ENCODE data around the gene CNOT3. TPM values are rescaled to one million over a fixed set of nuclear protein-coding genes. Genes with fewer than 3 reads are reported as not detected.
A peak's percentile ranks its signal among the peaks of the same experiment; 100 is the strongest.
"Not testable (repeated sequence)": the region's sequence is repeated elsewhere in the genome, so short reads cannot be mapped to it uniquely, and the experiment has no call there.

Gene CNOT3
- total RNA-seq (10 to 100 TPM; 16.8 to 28.5 (median 21.3) TPM), polyA plus RNA-seq (10 to 100 TPM; 39.0 to 40.0 TPM)

DNA sequence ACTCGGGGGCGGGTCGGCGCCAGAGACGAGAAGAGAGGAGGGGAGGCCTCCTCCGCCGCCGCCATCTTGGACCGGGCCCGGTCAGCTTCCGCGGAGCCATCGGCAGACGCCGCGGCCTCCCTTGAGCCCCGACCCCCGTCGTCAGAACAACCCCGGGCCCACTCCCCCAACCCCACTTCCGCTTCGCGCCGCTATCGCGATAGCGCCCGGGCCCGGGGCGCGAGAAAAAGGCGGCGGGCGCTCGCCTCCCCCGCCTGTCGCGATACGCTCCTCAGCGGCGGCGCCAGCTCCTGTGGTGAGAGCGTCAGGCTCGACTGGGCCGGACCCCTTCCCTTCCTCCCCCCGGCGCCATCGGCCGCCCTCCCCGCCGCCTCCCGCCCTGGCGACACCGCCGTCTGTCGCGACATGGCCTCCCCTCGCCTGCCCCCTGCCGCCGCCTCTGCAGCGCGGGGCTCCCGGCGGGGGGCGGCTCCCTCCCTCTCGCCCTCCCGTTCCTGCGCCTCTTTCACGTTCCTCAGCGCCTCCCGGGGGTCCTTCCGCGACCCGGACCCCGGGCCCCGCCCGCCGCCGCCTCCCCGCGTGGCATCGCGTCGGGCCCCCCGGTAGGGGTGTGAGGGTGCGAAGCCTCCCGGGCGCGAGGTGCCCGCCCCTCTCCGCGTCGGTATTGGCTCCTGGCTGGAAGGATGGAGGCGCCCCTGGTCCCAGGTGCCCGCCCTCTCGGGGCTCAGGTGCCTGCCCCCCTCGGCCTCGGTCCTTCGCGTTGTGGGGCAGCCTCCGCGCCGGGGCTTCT, at the start of gene CNOT3:
Gene CNOT3, plus strand, starts transcription at position 64 of the 790 bp plus-strand sequence. CDS start 5,217 bp downstream, outside the sequence.
- FAIRE-seq (no peak), ATAC-seq (peak in 1 of 4 donors; percentile 2), DNase-seq (peak in 3 of 6 donors; percentile 69 to 87 (median 70))
- Histone ChIP-seq H3K4me3 (peak within 1 kb of the TSS; percentile 98 to 100 (median 100)), H3K9me3 (no peaks in the 10 kb centered on the region), H3K4me1 (peaks cover 0 to 20% (median 3%) of the 10 kb centered on the region in 3 donors), H3K27ac (peak within 1 kb of the TSS; percentile 82 to 92 (median 90)), H3K27me3 (no peaks in the 10 kb centered on the region), H3K36me3 (peaks cover 0 to 4% (median 0%) of the 10 kb centered on the region in 3 donors)
- intact Hi-C loops (cut with DNase I) = no loop called here
- WGBS, 2 donors = 1% methylated on average over 65 to 103 of the region's 103 CpGs
- TF ChIP-seq, protein P1, sequence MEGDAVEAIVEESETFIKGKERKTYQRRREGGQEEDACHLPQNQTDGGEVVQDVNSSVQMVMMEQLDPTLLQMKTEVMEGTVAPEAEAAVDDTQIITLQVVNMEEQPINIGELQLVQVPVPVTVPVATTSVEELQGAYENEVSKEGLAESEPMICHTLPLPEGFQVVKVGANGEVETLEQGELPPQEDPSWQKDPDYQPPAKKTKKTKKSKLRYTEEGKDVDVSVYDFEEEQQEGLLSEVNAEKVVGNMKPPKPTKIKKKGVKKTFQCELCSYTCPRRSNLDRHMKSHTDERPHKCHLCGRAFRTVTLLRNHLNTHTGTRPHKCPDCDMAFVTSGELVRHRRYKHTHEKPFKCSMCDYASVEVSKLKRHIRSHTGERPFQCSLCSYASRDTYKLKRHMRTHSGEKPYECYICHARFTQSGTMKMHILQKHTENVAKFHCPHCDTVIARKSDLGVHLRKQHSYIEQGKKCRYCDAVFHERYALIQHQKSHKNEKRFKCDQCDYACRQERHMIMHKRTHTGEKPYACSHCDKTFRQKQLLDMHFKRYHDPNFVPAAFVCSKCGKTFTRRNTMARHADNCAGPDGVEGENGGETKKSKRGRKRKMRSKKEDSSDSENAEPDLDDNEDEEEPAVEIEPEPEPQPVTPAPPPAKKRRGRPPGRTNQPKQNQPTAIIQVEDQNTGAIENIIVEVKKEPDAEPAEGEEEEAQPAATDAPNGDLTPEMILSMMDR (IDR thresholded peaks at IDR 0.05) = no peak

DNA sequence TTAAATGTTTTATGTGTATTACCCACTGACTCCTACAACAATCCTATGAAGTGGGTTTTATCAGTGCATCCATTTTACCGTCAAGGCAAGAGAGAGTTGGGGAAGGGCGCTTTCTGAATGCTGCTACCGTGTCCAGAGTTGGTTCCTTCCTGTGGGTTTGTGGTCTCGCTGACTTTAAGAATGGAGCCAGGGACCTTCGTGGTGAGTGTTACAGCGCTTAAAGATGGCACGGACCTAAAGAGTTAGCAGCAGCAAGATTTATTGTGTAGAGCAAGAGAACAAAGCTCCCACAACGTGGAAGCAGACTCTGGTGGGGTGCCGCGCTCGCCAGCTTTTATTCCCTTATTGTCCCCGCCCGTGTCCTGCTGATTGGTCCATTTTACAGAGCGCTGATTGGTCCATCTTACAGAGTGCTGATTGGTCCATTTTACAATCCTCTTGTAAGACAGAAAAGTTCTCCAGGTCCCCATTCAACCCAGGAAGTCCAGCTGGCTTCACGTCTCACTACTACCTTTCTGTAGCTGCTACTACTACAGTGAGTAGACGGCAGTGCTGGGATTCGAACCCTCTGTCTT, 43.0 kb upstream of the CNOT3 start:
- intact Hi-C loops (cut with DNase I) = no loop called here

DNA sequence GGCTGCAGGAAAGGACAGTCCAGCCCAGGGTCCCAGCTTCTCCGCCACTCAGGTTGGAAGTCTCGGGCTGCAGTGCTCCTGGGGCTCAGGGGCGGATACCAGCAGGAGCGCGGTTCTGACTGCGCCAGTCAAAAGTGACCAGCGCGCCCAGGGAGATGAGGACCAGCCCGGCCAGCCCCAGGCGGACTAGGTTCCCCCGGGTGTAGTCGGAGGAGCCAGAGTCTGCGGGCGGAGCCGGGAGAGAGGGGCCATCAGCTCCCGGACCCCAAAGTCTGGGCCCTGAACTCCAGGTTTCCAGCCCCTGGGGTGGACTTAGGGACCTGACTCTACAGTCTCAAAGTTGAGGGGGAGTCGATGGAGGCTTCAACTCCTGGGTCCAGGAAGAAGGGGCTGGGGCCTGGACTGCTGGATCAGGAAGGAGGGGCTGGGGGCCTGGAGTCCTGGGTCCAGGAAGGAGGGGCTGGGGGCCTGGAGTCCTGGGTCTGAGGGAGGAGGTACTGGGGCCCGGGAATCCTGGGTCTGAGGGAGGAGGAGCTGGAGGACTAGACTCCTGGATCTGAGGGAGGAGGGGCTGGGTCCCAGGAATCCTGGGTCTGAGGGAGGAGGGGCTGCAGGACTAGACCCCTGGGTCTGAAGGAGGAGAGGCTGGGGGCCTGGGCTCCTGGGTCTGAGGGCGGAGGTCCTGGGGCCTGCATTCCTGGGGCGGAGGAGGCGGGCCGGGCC, 42.3 kb upstream of the CNOT3 start:
- DNase-seq = peak in 1 of 6 donors; percentile 29
- intact Hi-C loops (cut with DNase I) = no loop called here
- WGBS, 2 donors = 73 to 82% methylated on average over 20 to 22 of the region's 22 CpGs
- H3K27ac ChIP-seq = no peak overlapping the region
- TF ChIP-seq, protein P1 (IDR thresholded peaks at IDR 0.05) = no peak
- H3K36me3 ChIP-seq = no peaks in the 10 kb centered on the region
- no peaks in the 10 kb centered on the region for H3K4me1 ChIP-seq
- no peaks in the 10 kb centered on the region for H3K9me3 ChIP-seq
- no peak for FAIRE-seq
- peak in 1 of 4 donors; percentile 7 for ATAC-seq
- peaks cover 0 to 4% (median 0%) of the 10 kb centered on the region in 4 donors for H3K27me3 ChIP-seq
- peak overlapping the region in 2 of 4 donors; percentile 26 to 41 for H3K4me3 ChIP-seq

More for the DNA sequence above, 43.0 kb upstream of the CNOT3 start:
- TF ChIP-seq, protein P1 (IDR thresholded peaks at IDR 0.05) = no peak
- H3K27ac ChIP-seq = no peak overlapping the region
- peaks cover 0 to 4% (median 0%) of the 10 kb centered on the region in 4 donors for H3K27me3 ChIP-seq
- no peak for FAIRE-seq
- H3K9me3 ChIP-seq = no peaks in the 10 kb centered on the region
- no peak overlapping the region for H3K4me3 ChIP-seq
- ATAC-seq = no peak
- H3K4me1 ChIP-seq = no peaks in the 10 kb centered on the region
- DNase-seq = no peak
- H3K36me3 ChIP-seq = no peaks in the 10 kb centered on the region
- 79 to 84% methylated on average over 17 of the region's 17 CpGs for WGBS, 2 donors

DNA sequence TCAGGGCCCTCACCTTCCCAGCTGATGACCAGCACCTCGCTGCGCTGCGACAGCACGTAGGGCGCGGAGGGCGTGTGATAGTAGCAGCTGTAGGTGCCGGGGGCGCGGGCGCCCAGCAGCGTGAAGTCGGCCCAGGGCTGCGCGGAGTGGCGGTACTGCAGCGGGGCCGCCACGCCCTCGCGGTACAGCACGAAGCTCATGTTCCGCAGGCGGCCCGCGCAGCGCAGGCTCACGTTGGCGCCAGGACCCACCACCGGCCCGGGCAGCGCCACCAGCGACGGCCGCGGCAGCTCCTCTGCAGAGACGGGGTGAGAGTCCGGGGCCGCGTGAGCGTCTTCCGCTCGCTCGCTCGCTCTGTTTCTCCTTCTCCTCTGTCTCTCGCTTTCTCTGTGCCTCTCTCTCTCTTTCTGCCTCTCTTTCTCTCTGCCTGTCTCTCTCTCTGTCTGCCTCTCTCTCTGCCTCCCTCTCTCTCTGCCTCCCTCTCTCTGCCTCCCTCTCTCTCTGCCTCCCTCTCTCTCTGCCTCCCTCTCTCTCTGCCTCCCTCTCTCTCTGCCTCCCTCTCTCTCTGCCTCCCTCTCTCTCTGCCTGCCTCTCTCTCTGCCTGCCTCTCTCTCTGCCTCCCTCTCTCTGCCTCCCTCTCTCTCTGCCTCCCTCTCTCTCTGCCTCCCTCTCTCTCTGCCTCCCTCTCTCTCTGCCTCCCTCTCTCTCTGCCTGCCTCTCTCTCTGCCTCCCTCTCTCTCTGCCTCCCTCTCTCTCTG, 41.5 kb upstream of the CNOT3 start:
- H3K4me1 ChIP-seq; FAIRE-seq; H3K36me3 ChIP-seq; H3K27ac ChIP-seq; H3K27me3 ChIP-seq; intact Hi-C loops (cut with DNase I); H3K9me3 ChIP-seq: not testable (repeated sequence)
- ATAC-seq (peak; percentile 76 to 88 (median 85)), DNase-seq (peak in 3 of 6 donors; percentile 35 to 79 (median 71))
- H3K4me3 ChIP-seq = peak overlapping the region in 2 of 4 donors; percentile 26 to 41
- WGBS, 2 donors = 1% methylated on average over 40 to 46 of the region's 46 CpGs
